ENCODE measurements around the gene IL17F. TPM values are rescaled to one million over a fixed set of nuclear protein-coding genes. Genes with fewer than 3 reads are reported as not detected.

Gene IL17F
- total and polyA plus RNA-seq, 7 donors, result 0.12 TPM; not detected in 6

DNA sequence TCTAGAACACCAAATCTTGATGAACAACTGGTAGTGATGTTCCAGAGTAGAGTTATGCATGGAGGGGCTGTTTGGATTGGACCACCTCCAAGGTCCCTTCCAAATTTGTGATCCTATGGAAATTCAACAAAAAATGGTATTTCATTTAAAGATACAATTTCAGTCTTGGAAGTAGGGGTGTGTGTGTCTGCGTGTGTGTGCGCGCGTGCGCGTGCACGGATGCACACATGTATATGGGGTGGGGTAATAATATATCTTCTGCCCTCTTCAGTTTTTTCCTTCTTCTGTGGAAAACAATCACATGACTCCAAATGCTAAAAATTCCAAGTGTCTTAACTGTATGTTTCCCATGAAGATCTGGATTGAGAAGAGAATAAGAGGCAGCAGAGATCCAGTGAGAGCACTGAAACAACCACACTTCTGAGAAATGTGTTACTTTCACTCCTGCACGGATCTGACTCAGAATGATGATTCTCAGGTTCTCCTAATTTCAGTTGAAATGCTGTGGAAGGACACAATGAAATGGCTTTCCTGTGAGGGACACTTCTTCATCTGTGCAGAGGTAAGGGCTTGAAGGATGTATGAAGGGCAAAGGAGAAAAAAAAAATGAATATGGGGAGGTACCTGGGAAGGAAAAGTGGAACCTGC, 10.6 kb upstream of the IL17F start:
- no peaks in the 10 kb centered on the region for H3K9me3 ChIP-seq
- 94 to 95% methylated on average over 8 of the region's 8 CpGs for WGBS, 2 donors
- H3K4me3 ChIP-seq, result no peak overlapping the region
- DNase-seq, result no peak
- peaks cover 0 to 5% (median 0%) of the 10 kb centered on the region in 3 donors for H3K27me3 ChIP-seq
- H3K4me1 ChIP-seq, result no peaks in the 10 kb centered on the region
- no peak overlapping the region for H3K27ac ChIP-seq
- TF ChIP-seq POLR2AphosphoS5 (IDR thresholded peaks at IDR 0.05), result no peak
- no peak for TF ChIP-seq POLR2A (IDR thresholded peaks at IDR 0.05)
- TF ChIP-seq EP300 (IDR thresholded peaks at IDR 0.05), result no peak
- TF ChIP-seq, protein P1, sequence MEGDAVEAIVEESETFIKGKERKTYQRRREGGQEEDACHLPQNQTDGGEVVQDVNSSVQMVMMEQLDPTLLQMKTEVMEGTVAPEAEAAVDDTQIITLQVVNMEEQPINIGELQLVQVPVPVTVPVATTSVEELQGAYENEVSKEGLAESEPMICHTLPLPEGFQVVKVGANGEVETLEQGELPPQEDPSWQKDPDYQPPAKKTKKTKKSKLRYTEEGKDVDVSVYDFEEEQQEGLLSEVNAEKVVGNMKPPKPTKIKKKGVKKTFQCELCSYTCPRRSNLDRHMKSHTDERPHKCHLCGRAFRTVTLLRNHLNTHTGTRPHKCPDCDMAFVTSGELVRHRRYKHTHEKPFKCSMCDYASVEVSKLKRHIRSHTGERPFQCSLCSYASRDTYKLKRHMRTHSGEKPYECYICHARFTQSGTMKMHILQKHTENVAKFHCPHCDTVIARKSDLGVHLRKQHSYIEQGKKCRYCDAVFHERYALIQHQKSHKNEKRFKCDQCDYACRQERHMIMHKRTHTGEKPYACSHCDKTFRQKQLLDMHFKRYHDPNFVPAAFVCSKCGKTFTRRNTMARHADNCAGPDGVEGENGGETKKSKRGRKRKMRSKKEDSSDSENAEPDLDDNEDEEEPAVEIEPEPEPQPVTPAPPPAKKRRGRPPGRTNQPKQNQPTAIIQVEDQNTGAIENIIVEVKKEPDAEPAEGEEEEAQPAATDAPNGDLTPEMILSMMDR (IDR thresholded peaks at IDR 0.05), result no peak
- intact Hi-C loops (cut with DNase I), result no loop called here
- no peaks in the 10 kb centered on the region for H3K36me3 ChIP-seq

DNA sequence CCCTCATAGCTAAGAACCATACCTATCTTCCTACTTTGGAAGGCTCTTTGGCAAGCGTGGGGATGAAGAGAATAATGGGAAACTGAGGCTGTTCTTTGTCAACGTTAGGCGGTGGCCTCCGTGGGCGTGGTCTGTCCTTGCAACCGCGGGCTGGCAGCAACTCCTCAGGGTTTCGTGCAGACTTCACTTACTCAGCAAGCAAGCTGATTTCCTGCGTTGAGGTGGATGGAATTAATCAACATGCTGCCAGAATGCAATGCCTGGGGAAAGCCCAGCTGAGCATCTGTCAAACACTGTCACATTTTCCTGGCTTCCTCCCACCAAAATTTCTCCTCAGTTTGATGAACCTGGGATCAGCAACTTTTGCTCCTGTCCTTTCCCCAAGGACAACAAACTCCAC, 9.2 kb upstream of the IL17F start:
- TF ChIP-seq, protein P1 (IDR thresholded peaks at IDR 0.05), result no peak
- no peak for TF ChIP-seq EP300 (IDR thresholded peaks at IDR 0.05)
- no peaks in the 10 kb centered on the region for H3K9me3 ChIP-seq
- no peak overlapping the region for H3K27ac ChIP-seq
- intact Hi-C loops (cut with DNase I), result no loop called here
- H3K4me3 ChIP-seq, result no peak overlapping the region
- WGBS, 2 donors, result 41 to 44% methylated on average over 9 of the region's 9 CpGs
- H3K27me3 ChIP-seq, result peaks cover 0 to 5% (median 0%) of the 10 kb centered on the region in 3 donors
- H3K4me1 ChIP-seq, result no peaks in the 10 kb centered on the region
- DNase-seq, result no peak
- H3K36me3 ChIP-seq, result no peaks in the 10 kb centered on the region

DNA sequence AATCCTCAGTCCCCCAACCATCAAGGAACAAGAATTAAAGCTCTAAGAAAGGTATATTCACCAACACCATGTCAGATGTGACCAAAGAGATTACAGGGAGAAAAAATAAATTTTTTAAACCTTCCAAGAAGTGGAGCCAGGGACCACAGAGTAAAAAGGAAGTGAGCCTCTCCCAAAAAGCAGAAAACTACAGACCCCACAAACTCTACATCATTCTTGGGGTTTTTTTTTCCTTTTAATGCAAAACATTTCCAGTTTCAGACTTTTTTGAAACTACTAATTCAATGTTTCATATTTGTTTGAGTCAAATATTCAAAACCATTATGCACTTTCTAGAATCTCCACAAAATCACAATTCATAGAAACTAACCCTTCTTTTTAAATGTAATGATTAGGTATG, 6.8 kb upstream of the IL17F start:
- TF ChIP-seq EP300 (IDR thresholded peaks at IDR 0.05), result no peak
- no peak for TF ChIP-seq POLR2AphosphoS5 (IDR thresholded peaks at IDR 0.05)
- TF ChIP-seq POLR2A (IDR thresholded peaks at IDR 0.05), result no peak
- TF ChIP-seq, protein P1 (IDR thresholded peaks at IDR 0.05), result no peak
- Histone ChIP-seq H3K4me3 (no peak overlapping the region), H3K27me3 (peaks cover 0 to 5% (median 0%) of the 10 kb centered on the region in 3 donors), H3K27ac (no peak overlapping the region), H3K4me1 (no peaks in the 10 kb centered on the region), H3K9me3 (no peaks in the 10 kb centered on the region), H3K36me3 (no peaks in the 10 kb centered on the region)
- intact Hi-C loops (cut with DNase I), result no loop called here
- no peak for DNase-seq

DNA sequence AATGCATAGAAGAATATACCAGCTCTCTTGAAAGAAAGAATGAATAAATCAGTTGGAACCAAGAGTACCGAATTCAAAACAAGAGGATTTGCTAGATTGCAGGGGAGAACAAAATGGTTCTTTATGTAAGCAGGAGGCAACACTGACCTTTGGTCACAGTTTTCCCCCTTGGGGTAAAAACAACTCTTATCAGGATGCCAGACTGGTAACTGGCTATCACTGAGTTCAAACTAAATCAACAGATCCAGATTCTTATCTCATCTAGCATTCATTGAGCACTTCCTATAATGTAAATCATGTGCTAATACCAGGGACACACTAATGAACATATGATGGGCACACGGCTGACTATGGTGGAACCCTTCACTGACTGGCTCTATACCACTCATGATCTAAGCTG, 4.8 kb upstream of the IL17F start:
- WGBS, 2 donors, result 57 to 67% methylated on average over 2 of the region's 2 CpGs
- H3K27ac ChIP-seq, result no peak overlapping the region
- intact Hi-C loops (cut with DNase I), result no loop called here
- no peak for DNase-seq
- no peaks in the 10 kb centered on the region for H3K4me1 ChIP-seq
- TF ChIP-seq EP300 (IDR thresholded peaks at IDR 0.05), result no peak
- TF ChIP-seq, protein P1 (IDR thresholded peaks at IDR 0.05), result no peak
- no peak for TF ChIP-seq POLR2A (IDR thresholded peaks at IDR 0.05)
- TF ChIP-seq POLR2AphosphoS5 (IDR thresholded peaks at IDR 0.05), result no peak
- H3K27me3 ChIP-seq, result peaks cover 0 to 5% (median 0%) of the 10 kb centered on the region in 3 donors
- no peaks in the 10 kb centered on the region for H3K36me3 ChIP-seq
- no peaks in the 10 kb centered on the region for H3K9me3 ChIP-seq
- H3K4me3 ChIP-seq, result no peak overlapping the region

DNA sequence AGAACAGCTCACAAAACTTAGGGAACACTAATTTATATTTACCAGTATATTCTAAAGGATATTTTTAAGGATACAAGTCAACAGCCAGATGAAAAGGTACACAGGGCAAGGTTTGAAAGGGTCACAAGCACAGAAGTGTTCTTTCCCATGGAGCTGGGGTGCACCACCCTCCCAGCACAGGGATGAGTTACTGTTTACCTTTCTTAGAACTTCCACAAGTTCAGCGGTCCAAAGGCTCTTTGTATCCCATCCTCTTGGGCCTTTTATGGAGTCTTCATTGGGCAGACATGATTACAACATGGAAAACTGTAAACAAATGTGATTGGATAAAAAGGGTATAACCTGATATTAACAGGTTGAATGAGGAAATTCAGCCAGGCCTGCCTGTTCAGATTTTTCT, 1.1 kb upstream of the IL17F start:
- no peak for DNase-seq
- intact Hi-C loops (cut with DNase I), result no loop called here
- H3K27me3 ChIP-seq, result no peaks in the 10 kb centered on the region
- no peak overlapping the region for H3K4me3 ChIP-seq
- H3K27ac ChIP-seq, result no peak overlapping the region
- TF ChIP-seq POLR2A (IDR thresholded peaks at IDR 0.05), result no peak
- TF ChIP-seq POLR2AphosphoS5 (IDR thresholded peaks at IDR 0.05), result no peak
- TF ChIP-seq, protein P1 (IDR thresholded peaks at IDR 0.05), result no peak
- no peak for TF ChIP-seq EP300 (IDR thresholded peaks at IDR 0.05)
- 34 to 62% methylated on average over 1 of the region's 1 CpG for WGBS, 2 donors
- H3K4me1 ChIP-seq, result no peaks in the 10 kb centered on the region
- H3K36me3 ChIP-seq, result no peaks in the 10 kb centered on the region
- H3K9me3 ChIP-seq, result no peaks in the 10 kb centered on the region

Data from sigmoid colon (tissue), 7 donors.